Activated T-cell treated with anti-CD3 and anti-CD28 coated beads for 24 hours (primary cell): ENCODE results near the gene APOL2.
"Not testable (repeated sequence)": the region's sequence is repeated elsewhere in the genome, so short reads cannot be mapped to it uniquely, and the experiment has no call there.

ENCODE experiments used
- DNase-seq: peaks from one replicate; pipeline ENCODE4 v3.0.0-alpha.2; 2020; ENCODE audit warnings: low read depth

The APOL2 gene

GRCh38 chr22:36197514-36198146, 41.7 kb downstream of the APOL2 start:
- no peak for DNase-seq

- DNase-seq = no peak
Observed at GRCh38 chr22:36197065-36197440, 42.3 kb downstream of the APOL2 start.

- no peak for DNase-seq
Observed at GRCh38 chr22:36196254-36197064, 42.9 kb downstream of the APOL2 start.

- peak; percentile 24 for DNase-seq
Observed at GRCh38 chr22:36194971-36195370, 44.4 kb downstream of the APOL2 start.

GRCh38 chr22:36194385-36194784, 44.9 kb downstream of the APOL2 start:
- no peak for DNase-seq

GRCh38 chr22:36193577-36193976, 45.8 kb downstream of the APOL2 start:
- no peak for DNase-seq

GRCh38 chr22:36193171-36193570, 46.2 kb downstream of the APOL2 start:
- no peak for DNase-seq

GRCh38 chr22:36192542-36192941, 46.8 kb downstream of the APOL2 start:
- no peak for DNase-seq

GRCh38 chr22:36191106-36191836, 48.1 kb downstream of the APOL2 start:
- DNase-seq = no peak

- DNase-seq = not testable (repeated sequence)
Observed at GRCh38 chr22:36187862-36188261, 51.5 kb downstream of the APOL2 start.

- no peak for DNase-seq
Observed at GRCh38 chr22:36185828-36186624, 53.3 kb downstream of the APOL2 start.

- DNase-seq = no peak
Observed at GRCh38 chr22:36184433-36185025, 54.8 kb downstream of the APOL2 start.

- no peak for DNase-seq
Observed at GRCh38 chr22:36183446-36183845, 55.9 kb downstream of the APOL2 start.

GRCh38 chr22:36182857-36183256, 56.5 kb downstream of the APOL2 start:
- no peak for DNase-seq

GRCh38 chr22:36182056-36182455, 57.3 kb downstream of the APOL2 start:
- DNase-seq = no peak

- no peak for DNase-seq
Observed at GRCh38 chr22:36180928-36181327, 58.4 kb downstream of the APOL2 start.

GRCh38 chr22:36180038-36180880, 59.1 kb downstream of the APOL2 start:
- DNase-seq = peak; percentile 75

GRCh38 chr22:36177160-36177559, 62.2 kb downstream of the APOL2 start:
- DNase-seq = no peak
